Gastroesophageal sphincter (tissue), 4 donors: ENCODE results near the gene EXOC4. TPM values are rescaled to one million over a fixed set of nuclear protein-coding genes. Genes with fewer than 3 reads are reported as not detected.

Source experiments
- ATAC-seq: fragments of 150-250 bp; one replicate; pipeline ENCODE4 v1.9.1; 2016; ENCODE audit warnings: mild to moderate bottlenecking, moderate library complexity
- H3K27ac ChIP-seq, 4 donors: fragments of 200-600 bp; sonication (generic) in 3 of 4; 1 replicate in 3 of 4; 2 replicates in 1 of 4; pipeline ENCODE4 v1.5.1; 2016 to 2019
- H3K27me3 ChIP-seq: fragments of 200-600 bp; sonication (generic); one replicate; pipeline ENCODE4 v1.5.1; 2019
- H3K36me3 ChIP-seq, 2 donors: fragments of 200-600 bp; sonication (generic); one replicate each; pipeline ENCODE4 v1.5.1; 2019; ENCODE audit warnings: control low read depth in 1 of 2
- H3K4me1 ChIP-seq, 3 donors: fragments of 200-600 bp; sonication (generic); 1 replicate in 2 of 3; 2 replicates in 1 of 3; pipeline ENCODE4 v1.5.1; 2016 to 2019; ENCODE audit warnings: control low read depth in 2 of 3
- H3K4me3 ChIP-seq, 2 donors: fragments of 200-600 bp; sonication (generic); one replicate each; pipeline ENCODE4 v1.5.1; 2019; ENCODE audit warnings: mild to moderate bottlenecking in 1 of 2, moderate library complexity in 1 of 2
- H3K9me3 ChIP-seq, 3 donors: fragments of 200-600 bp; sonication (generic); one replicate each; pipeline ENCODE4 v1.5.1; 2017 to 2019; ENCODE audit warnings: control low read depth in 2 of 3
- EP300 ChIP-seq: sonication (generic); formaldehyde crosslinking; IDR thresholded peaks from one replicate; pipeline ENCODE4 v1.6.1; 2017; ENCODE audit warnings: antibody characterized with exemption, mild to moderate bottlenecking
- POLR2A ChIP-seq, 2 donors: fragments of 450-650 bp; IDR thresholded peaks; one replicate each; pipeline ENCODE4 v1.6.1; 2017; ENCODE audit warnings: antibody characterized with exemption in 2 of 2, mild to moderate bottlenecking in 2 of 2, moderate library complexity in 1 of 2
- POLR2AphosphoS5 ChIP-seq: sonication (generic); formaldehyde crosslinking; IDR thresholded peaks from one replicate; pipeline ENCODE4 v1.6.1; 2017; ENCODE audit warnings: antibody characterized with exemption
- WGBS, 2 donors: methylation state at CpG; one replicate each; pipeline ENCODE4 v1.1.5; 2018; ENCODE audit warnings: low coverage in 1 of 2; 5-methylcytosine and 5-hydroxymethylcytosine counted together
- total RNA-seq, 4 donors: library from RNA; depleted of rRNA; stranded (reverse); fragments of >200 nt; gene quantifications; one replicate each; pipeline ENCODE4 v1.1.0, GENCODE V29; 2016
- TF ChIP-seq, protein P1 (sequence below), 4 experiments: fragments of 200-600 bp in 2 of 4; fragments of 450-650 bp in 2 of 4; sonication (generic) in 1 of 4; IDR thresholded peaks; one replicate each; pipeline ENCODE4 v1.5.1; 2017 to 2019; ENCODE audit warnings: antibody characterized with exemption in 4 of 4, mild to moderate bottlenecking in 2 of 4, moderate library complexity in 2 of 4

Gene EXOC4
- total RNA-seq, 4 donors from 2014 or later, result 46.3 to 85.8 (median 51.9) TPM

GRCh38 chr7:133590795-133591194, 337.9 kb downstream of the EXOC4 start:
- Histone ChIP-seq H3K27ac (no peak overlapping the region), H3K9me3 (no peaks in the 10 kb centered on the region), H3K4me3 (no peak overlapping the region), H3K36me3 (no peaks in the 10 kb centered on the region), H3K4me1 (no peaks in the 10 kb centered on the region), H3K27me3 (no peaks in the 10 kb centered on the region)
- TF ChIP-seq, protein P1, sequence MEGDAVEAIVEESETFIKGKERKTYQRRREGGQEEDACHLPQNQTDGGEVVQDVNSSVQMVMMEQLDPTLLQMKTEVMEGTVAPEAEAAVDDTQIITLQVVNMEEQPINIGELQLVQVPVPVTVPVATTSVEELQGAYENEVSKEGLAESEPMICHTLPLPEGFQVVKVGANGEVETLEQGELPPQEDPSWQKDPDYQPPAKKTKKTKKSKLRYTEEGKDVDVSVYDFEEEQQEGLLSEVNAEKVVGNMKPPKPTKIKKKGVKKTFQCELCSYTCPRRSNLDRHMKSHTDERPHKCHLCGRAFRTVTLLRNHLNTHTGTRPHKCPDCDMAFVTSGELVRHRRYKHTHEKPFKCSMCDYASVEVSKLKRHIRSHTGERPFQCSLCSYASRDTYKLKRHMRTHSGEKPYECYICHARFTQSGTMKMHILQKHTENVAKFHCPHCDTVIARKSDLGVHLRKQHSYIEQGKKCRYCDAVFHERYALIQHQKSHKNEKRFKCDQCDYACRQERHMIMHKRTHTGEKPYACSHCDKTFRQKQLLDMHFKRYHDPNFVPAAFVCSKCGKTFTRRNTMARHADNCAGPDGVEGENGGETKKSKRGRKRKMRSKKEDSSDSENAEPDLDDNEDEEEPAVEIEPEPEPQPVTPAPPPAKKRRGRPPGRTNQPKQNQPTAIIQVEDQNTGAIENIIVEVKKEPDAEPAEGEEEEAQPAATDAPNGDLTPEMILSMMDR (IDR thresholded peaks at IDR 0.05), result no peak
- TF ChIP-seq EP300 (no peak), POLR2AphosphoS5 (no peak), POLR2A (IDR thresholded peaks at IDR 0.05) (no peak)
- 75 to 86% methylated on average over 1 to 2 of the region's 4 CpGs for WGBS, 2 donors
- ATAC-seq, result no peak

DNA sequence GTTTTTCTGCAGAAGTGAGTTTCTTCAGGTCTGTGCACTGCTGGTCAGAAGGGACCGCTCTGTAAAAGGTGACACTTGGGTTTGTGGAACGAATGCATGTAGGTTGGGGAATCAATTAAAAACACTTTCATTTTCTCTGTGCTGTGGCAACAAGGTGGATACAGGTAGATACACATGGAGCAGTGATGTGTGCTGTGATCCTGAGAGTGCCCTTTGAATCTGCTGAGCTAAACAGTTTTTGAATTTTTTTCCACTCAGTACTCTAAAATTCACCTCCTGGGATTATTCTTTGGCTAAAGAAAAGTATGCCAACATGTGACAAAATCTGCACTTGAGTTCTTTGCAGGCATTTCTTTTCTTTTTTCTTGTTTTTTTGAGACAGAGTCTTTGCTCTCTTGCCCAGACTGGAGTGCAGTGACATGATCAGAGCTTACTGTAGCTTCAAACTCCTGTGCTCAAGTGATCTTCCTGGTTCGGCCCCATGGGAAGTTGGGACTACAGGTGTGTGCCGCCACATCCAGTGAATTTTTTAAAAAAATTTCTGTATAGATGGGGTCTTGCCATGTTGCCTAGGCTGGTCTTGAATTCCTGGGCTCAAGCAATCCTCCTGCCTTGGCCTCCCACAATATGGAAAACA, 338.9 kb downstream of the EXOC4 start:
- TF ChIP-seq, protein P1 (IDR thresholded peaks at IDR 0.05), result no peak
- no peak for TF ChIP-seq EP300
- TF ChIP-seq POLR2A (IDR thresholded peaks at IDR 0.05), result no peak
- TF ChIP-seq POLR2AphosphoS5, result no peak
- H3K9me3 ChIP-seq, result no peaks in the 10 kb centered on the region

GRCh38 chr7:133593561-133593960, 340.7 kb downstream of the EXOC4 start:
- no peak for ATAC-seq
- Histone ChIP-seq H3K4me1 (no peaks in the 10 kb centered on the region), H3K9me3 (no peaks in the 10 kb centered on the region), H3K36me3 (no peaks in the 10 kb centered on the region), H3K27me3 (no peaks in the 10 kb centered on the region), H3K4me3 (no peak overlapping the region), H3K27ac (no peak overlapping the region)
- TF ChIP-seq EP300 (no peak), POLR2A (IDR thresholded peaks at IDR 0.05) (no peak), POLR2AphosphoS5 (no peak)
- TF ChIP-seq, protein P1 (IDR thresholded peaks at IDR 0.05), result no peak

More for the DNA sequence above, 338.9 kb downstream of the EXOC4 start:
- 88 to 93% methylated on average over 4 of the region's 4 CpGs for WGBS, 2 donors
- Histone ChIP-seq H3K27ac (no peak overlapping the region), H3K4me1 (no peaks in the 10 kb centered on the region), H3K27me3 (no peaks in the 10 kb centered on the region), H3K4me3 (no peak overlapping the region), H3K36me3 (no peaks in the 10 kb centered on the region)
- no peak for ATAC-seq

DNA sequence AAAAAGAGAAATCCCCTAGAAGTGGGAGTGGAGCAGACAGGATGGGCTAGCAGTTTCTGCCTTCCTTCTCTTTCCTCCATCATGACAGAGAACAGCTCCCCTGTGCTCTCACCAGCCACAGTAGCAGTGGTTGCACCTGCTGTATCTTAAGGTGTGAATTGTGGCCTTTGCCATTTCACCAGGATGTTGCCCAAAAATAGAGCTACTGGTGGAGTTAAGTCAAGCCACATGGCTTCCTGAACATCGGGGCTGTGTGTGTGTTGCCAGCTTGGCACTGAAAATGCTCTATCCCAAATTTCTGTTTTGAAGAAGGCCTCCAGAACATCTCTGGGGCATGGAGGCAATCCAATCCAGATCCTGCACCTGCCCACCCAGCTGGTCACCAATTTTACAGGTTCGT, 348.7 kb downstream of the EXOC4 start:
- WGBS, 2 donors, result 70 to 100% methylated on average over 1 to 2 of the region's 2 CpGs
- no peak overlapping the region for H3K27ac ChIP-seq
- ATAC-seq, result no peak
- no peak for TF ChIP-seq EP300
- TF ChIP-seq, protein P1 (IDR thresholded peaks at IDR 0.05), result no peak
- TF ChIP-seq POLR2AphosphoS5, result no peak
- TF ChIP-seq POLR2A (IDR thresholded peaks at IDR 0.05), result no peak
- H3K27me3 ChIP-seq, result no peaks in the 10 kb centered on the region
- no peaks in the 10 kb centered on the region for H3K9me3 ChIP-seq
- H3K4me3 ChIP-seq, result no peak overlapping the region
- no peaks in the 10 kb centered on the region for H3K36me3 ChIP-seq
- peaks cover 0 to 9% (median 0%) of the 10 kb centered on the region in 3 donors for H3K4me1 ChIP-seq

DNA sequence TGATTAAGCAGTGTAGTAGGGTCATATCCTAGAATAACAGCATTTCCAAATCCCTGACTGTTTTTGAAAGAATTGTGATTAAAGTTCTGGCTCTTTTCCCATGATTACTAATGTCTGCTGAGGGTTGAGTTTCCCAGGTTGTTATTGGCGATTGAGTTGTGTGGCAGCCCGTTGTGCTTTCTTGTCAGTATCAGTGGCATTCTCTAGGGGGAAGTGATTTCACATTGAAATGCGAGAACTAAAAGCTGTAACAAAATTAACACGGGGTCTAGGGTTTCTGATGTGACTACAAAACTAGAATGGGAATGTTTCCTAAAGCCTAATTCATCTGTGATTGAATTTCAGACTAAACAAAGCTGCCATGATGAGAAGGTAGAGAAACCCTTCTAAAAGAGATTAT, 349.4 kb downstream of the EXOC4 start:
- ATAC-seq, result no peak
- 49 to 82% methylated on average over 4 of the region's 4 CpGs for WGBS, 2 donors
- TF ChIP-seq POLR2A (IDR thresholded peaks at IDR 0.05) (no peak), EP300 (no peak), POLR2AphosphoS5 (no peak)
- TF ChIP-seq, protein P1 (IDR thresholded peaks at IDR 0.05), result no peak

More for the DNA sequence above, 349.4 kb downstream of the EXOC4 start:
- Histone ChIP-seq H3K4me1 (peaks cover 0 to 9% (median 0%) of the 10 kb centered on the region in 3 donors), H3K36me3 (no peaks in the 10 kb centered on the region), H3K27ac (no peak overlapping the region), H3K4me3 (no peak overlapping the region), H3K27me3 (no peaks in the 10 kb centered on the region), H3K9me3 (no peaks in the 10 kb centered on the region)
